ENCODE data around the gene COL4A2.

DNA sequence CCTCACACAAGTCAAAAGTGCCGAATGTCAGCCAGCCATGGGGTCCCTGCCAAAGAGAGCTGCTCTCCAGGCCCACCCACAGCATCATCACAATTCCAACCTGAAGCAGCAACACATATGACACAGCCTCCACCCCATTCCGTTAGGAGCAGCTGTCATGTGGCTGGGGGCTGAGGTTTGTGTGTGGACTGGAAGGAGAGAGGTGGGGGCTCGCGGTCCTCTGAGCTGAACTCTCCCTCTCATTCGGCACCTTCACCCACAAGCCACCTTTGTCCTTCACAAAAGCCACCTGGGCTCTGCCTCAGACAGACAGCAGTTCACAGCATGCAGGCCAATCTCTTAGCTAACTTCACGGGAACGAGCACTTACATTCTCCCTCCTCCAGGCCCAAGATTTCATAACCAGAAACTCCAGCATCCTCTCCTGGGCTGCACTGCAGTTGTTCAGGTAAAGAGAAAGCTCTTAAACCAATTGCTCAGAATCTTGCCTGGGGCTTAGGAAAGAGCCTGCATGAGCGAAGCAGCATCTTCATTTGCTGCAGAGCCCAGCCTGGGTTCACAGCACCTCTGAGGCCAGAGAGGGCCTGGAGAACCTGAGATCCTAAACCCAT lies 247.2 kb downstream of the COL4A2 start:
- TF ChIP-seq, protein P1, sequence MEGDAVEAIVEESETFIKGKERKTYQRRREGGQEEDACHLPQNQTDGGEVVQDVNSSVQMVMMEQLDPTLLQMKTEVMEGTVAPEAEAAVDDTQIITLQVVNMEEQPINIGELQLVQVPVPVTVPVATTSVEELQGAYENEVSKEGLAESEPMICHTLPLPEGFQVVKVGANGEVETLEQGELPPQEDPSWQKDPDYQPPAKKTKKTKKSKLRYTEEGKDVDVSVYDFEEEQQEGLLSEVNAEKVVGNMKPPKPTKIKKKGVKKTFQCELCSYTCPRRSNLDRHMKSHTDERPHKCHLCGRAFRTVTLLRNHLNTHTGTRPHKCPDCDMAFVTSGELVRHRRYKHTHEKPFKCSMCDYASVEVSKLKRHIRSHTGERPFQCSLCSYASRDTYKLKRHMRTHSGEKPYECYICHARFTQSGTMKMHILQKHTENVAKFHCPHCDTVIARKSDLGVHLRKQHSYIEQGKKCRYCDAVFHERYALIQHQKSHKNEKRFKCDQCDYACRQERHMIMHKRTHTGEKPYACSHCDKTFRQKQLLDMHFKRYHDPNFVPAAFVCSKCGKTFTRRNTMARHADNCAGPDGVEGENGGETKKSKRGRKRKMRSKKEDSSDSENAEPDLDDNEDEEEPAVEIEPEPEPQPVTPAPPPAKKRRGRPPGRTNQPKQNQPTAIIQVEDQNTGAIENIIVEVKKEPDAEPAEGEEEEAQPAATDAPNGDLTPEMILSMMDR (IDR thresholded peaks at IDR 0.05), result no peak
- no peak for TF ChIP-seq POLR2A (IDR thresholded peaks at IDR 0.05)
